ENCODE measurements around the gene MLLT6.
A peak's percentile ranks its signal among the peaks of the same experiment; 100 is the strongest.

The MLLT6 gene

GRCh38 chr17:38704606-38705522, at the start of gene MLLT6:
TSS of gene MLLT6 (plus strand) at chr17:38705273. CDS start at chr17:38705633, 360 bp downstream.
- peak; percentile 85 for DNase-seq (ENCODE audit: low spot score)
- in situ Hi-C loops (cut with MboI; ENCODE audit: low pct_unique_long_range_greater_than_20kb, low sequenced_read_pairs, unreplicated experiment), result no loop called here
- TF ChIP-seq CTCF (IDR thresholded peaks at IDR 0.05; ENCODE audit: extremely low read depth, insufficient read depth, missing control alignments), result no peak

GRCh38 chr17:38656959-38657823, 47.9 kb upstream of the MLLT6 start:
- TF ChIP-seq CTCF (IDR thresholded peaks at IDR 0.05; ENCODE audit: extremely low read depth, insufficient read depth, missing control alignments), result no peak
- in situ Hi-C loops (cut with MboI; ENCODE audit: low pct_unique_long_range_greater_than_20kb, low sequenced_read_pairs, unreplicated experiment), result no loop called here
- no peak for DNase-seq (ENCODE audit: low spot score)

- in situ Hi-C loops (cut with MboI; ENCODE audit: low pct_unique_long_range_greater_than_20kb, low sequenced_read_pairs, unreplicated experiment), result no loop called here
- TF ChIP-seq CTCF (IDR thresholded peaks at IDR 0.05; ENCODE audit: extremely low read depth, insufficient read depth, missing control alignments), result no peak
- DNase-seq (ENCODE audit: low spot score), result no peak
Observed at GRCh38 chr17:38657824-38658740, 47.0 kb upstream of the MLLT6 start.

- TF ChIP-seq CTCF (IDR thresholded peaks at IDR 0.05; ENCODE audit: extremely low read depth, insufficient read depth, missing control alignments), result no peak
- in situ Hi-C loops (cut with MboI; ENCODE audit: low pct_unique_long_range_greater_than_20kb, low sequenced_read_pairs, unreplicated experiment), result no loop called here
- no peak for DNase-seq (ENCODE audit: low spot score)
Observed at GRCh38 chr17:38658741-38659345, 46.2 kb upstream of the MLLT6 start.

- TF ChIP-seq CTCF (IDR thresholded peaks at IDR 0.05; ENCODE audit: extremely low read depth, insufficient read depth, missing control alignments), result no peak
- DNase-seq (ENCODE audit: low spot score), result no peak
- in situ Hi-C loops (cut with MboI; ENCODE audit: low pct_unique_long_range_greater_than_20kb, low sequenced_read_pairs, unreplicated experiment), result no loop called here
Observed at GRCh38 chr17:38659415-38659814, 45.7 kb upstream of the MLLT6 start.

Measured in GM13977 (cell line).